Choroid plexus epithelial cell (primary cell): ENCODE data around the gene COL5A2.

Source experiments
- DNase-seq: peaks from one replicate; pipeline ENCODE4 v3.0.0-alpha.2; 2010; ENCODE audit warnings: low read depth
- H3K4me3 ChIP-seq: 2 replicates; pipeline ENCODE4 v1.5.1; 2011; ENCODE audit warnings: low read depth, mild to moderate bottlenecking, control low read depth, low read length, moderate library complexity
- TF ChIP-seq, protein P1 (sequence below): conservative IDR thresholded peaks from 2 replicates; pipeline ENCODE4 v1.5.1; 2011; ENCODE audit warnings: low read depth, mild to moderate bottlenecking, control low read depth, inconsistent platforms, low read length, moderate library complexity

The COL5A2 gene

GRCh38 chr2:189096769-189097447 is 82.7 kb downstream of the COL5A2 start:
- H3K4me3 ChIP-seq, result no peak overlapping the region
- TF ChIP-seq, protein P1, sequence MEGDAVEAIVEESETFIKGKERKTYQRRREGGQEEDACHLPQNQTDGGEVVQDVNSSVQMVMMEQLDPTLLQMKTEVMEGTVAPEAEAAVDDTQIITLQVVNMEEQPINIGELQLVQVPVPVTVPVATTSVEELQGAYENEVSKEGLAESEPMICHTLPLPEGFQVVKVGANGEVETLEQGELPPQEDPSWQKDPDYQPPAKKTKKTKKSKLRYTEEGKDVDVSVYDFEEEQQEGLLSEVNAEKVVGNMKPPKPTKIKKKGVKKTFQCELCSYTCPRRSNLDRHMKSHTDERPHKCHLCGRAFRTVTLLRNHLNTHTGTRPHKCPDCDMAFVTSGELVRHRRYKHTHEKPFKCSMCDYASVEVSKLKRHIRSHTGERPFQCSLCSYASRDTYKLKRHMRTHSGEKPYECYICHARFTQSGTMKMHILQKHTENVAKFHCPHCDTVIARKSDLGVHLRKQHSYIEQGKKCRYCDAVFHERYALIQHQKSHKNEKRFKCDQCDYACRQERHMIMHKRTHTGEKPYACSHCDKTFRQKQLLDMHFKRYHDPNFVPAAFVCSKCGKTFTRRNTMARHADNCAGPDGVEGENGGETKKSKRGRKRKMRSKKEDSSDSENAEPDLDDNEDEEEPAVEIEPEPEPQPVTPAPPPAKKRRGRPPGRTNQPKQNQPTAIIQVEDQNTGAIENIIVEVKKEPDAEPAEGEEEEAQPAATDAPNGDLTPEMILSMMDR, result no peak
- DNase-seq, result peak; percentile 95

GRCh38 chr2:189095101-189095500 is 84.5 kb downstream of the COL5A2 start:
- no peak overlapping the region for H3K4me3 ChIP-seq
- no peak for DNase-seq
- TF ChIP-seq, protein P1, result no peak

- peak; percentile 87 for DNase-seq
- TF ChIP-seq, protein P1, result no peak
Observed at GRCh38 chr2:189092936-189093335, 86.6 kb downstream of the COL5A2 start.

DNA sequence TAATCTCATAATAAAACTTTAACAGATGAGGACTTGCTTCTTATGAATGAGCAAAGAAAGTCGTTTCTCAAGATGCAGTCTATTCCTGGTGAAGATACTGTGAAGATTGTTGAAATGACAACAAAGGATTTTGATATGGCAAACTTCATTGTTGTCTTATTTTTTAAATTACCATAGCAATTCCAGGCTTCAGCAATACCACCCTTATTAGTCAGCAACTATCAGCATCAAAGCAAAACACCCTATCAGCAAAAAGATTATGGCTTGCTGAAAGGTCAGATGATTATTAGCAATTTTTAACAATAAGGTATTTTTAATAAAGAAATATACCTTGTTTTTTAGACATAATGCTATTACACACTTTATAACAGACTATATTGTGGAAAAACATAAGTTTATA is 88.3 kb downstream of the COL5A2 start:
- TF ChIP-seq, protein P1, result no peak
- peak; percentile 51 for DNase-seq
- H3K4me3 ChIP-seq, result no peak overlapping the region

More at GRCh38 chr2:189092936-189093335, 86.6 kb downstream of the COL5A2 start:
- no peak overlapping the region for H3K4me3 ChIP-seq

DNA sequence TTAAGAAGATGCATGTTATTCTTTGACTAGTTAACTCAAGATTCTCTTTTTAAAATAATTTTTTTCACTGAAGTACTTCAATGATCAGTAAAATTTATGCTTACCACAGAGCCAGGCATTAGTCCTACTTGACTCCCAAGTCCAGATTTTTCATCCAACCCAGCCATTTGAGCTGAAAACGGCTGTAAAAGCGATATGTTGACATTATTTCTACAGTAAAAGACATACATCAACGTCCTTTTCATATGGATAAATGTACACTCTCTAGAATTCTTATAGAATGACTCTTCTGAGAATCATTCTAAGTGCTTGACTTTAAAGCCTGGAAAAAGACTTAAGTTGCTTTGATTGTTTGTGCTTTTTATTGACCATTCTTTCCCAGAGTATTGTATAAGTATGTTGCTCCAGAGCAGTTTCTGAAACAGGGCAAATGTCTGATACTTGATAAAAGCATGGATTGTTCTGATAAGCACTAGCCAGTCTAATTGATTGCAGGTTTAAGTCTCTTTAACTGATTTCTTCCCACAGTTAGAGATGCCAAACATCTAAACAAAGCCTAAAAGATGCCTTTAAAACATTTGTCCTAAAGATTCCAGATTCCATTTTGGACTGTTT is 90.9 kb downstream of the COL5A2 start:
- no peak overlapping the region for H3K4me3 ChIP-seq
- DNase-seq, result no peak
- TF ChIP-seq, protein P1, result no peak

DNA sequence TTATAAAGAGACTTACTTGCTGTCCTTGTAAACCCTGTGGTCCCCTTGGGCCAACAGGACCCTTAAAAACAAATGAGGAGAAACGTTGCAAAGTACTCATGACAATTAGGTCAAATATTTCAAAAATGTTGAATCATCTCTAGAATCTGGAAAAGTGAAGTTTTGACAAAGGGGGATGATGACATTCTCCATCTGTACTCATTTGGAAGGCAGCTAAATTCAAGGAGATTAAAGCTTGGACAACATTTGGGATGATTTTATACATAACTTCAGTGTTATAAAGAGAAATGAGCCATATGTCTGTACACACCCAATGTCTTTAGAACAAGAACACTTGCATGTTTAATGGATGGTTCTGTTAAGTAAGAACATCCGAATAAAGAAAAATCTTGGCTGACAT is 92.9 kb downstream of the COL5A2 start:
- DNase-seq, result peak; percentile 67
- TF ChIP-seq, protein P1, result no peak
- no peak overlapping the region for H3K4me3 ChIP-seq

DNA sequence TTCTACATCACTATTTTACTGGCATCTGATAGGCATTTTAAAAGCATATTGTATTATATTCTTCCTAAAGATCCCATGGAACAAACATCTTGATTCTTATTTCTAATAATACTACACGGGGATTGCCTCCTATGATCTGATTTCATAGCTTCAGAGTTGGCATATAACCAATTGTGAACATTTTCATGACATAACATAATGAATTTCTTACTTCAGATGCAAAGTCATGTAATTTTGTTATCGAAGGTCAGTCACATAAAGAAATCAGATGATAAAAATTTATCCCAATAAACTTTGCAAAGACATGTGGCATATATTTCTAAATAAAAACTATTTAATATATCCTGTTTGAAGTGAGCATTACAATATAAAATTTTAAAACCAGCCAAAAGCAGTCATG is 93.3 kb downstream of the COL5A2 start:
- DNase-seq, result no peak
- H3K4me3 ChIP-seq, result no peak overlapping the region
- TF ChIP-seq, protein P1, result no peak
